ENCODE data around the gene CNIH1. TPM values are rescaled to one million over a fixed set of nuclear protein-coding genes. Genes with fewer than 3 reads are reported as not detected.

The CNIH1 gene
- total RNA-seq, 1 experiment from 2014 or later = 149 TPM

DNA sequence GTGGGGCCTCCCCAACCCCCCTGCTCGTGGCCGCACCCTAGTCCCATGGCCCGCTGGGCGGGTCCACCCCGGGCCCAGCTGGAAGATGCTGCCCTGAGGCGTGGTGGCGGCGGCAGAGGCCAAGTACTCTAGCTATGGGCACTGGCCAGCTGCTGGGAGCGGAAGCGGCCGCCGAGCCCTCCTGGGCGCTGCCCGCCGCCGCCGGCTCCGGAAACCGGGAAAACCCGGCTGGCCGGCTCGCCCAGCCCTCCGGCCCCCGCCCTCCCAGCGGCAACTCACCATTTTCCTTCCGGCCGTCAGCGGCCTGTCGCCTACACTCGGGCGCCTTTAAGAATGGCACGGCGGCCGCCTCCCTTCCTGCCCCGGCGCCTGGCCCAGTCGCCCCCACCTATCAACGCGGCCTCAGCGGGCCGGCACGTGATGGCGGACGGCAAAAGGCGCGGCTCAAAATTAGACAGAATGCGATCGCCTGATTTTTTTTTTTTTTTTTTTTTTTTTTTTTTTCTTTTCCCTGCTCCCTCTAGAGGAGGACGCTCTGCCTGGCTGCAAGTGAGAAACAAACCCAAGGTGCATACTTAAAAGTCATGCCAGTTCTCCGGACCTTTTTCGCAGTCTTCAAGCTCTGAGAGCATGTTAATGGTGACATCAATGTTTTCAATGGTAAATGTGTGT is 47.6 kb upstream of the CNIH1 start, which contains the start of gene GMFB (continued):
- TF ChIP-seq, protein P1, sequence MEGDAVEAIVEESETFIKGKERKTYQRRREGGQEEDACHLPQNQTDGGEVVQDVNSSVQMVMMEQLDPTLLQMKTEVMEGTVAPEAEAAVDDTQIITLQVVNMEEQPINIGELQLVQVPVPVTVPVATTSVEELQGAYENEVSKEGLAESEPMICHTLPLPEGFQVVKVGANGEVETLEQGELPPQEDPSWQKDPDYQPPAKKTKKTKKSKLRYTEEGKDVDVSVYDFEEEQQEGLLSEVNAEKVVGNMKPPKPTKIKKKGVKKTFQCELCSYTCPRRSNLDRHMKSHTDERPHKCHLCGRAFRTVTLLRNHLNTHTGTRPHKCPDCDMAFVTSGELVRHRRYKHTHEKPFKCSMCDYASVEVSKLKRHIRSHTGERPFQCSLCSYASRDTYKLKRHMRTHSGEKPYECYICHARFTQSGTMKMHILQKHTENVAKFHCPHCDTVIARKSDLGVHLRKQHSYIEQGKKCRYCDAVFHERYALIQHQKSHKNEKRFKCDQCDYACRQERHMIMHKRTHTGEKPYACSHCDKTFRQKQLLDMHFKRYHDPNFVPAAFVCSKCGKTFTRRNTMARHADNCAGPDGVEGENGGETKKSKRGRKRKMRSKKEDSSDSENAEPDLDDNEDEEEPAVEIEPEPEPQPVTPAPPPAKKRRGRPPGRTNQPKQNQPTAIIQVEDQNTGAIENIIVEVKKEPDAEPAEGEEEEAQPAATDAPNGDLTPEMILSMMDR (IDR thresholded peaks at IDR 0.05 in 2 of 3, conservative IDR thresholded peaks at IDR 0.05 in 1 of 3; ENCODE audit: borderline replicate concordance in 1 of 3, insufficient read depth in 1 of 3, low read depth in 2 of 3, low read length in 2 of 3) = peak; percentile 23 to 66 (median 54); a peak in 5 of 6 replicates

DNA sequence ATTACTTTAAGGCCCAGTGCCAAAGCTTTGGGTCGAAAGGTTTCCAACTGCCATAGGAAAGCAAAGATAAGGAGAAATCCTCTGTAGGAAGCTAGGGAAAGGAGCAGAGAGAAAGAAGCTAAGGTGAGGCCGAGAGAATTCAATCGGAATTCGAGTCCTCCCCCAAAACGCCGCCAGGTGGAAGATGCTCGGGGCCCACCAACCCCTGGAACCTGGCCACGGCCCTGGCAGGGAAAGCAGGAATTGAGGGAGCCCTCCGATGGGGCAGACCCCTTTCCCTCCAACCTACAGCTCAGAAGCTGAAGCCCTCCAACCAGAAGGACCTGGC is 47.1 kb upstream of the CNIH1 start:
- BruUV-seq (replicated peaks) = TSS peak; percentile 92
- peak overlapping the region; percentile 96 for H3K27ac ChIP-seq (ENCODE audit: low read depth, low read length)
- H4K20me1 ChIP-seq (ENCODE audit: insufficient read depth) = 0 out of 2 replicates have a peak, but pooled peaks cover 4% of the 10 kb centered on the region
- ChIA-PET RAD21 (ENCODE audit: low non-redundant PET in 1 of 2, low total read pairs in 2 of 2, uncharacterized antibody in 2 of 2, unreplicated experiment in 2 of 2) (interaction anchor here in 1 of 2 experiments (0.6 kb wide), 1 partner anchor 76 kb away, joined by 4 read pairs; no protein-coding TSS in a partner anchor), CTCF (interaction anchor here (0.7 to 1.5 kb wide), 6 partner anchors 16 to 318 kb away, joined by 3 to 4 read pairs (median 3); partner anchors contain the start of gene CGRRF1), POLR2A (interaction anchor here (0.8 to 3.6 kb wide), 2 partner anchors 20 to 21 kb away, joined by 4 to 16 read pairs; partner anchors contain the start of gene CGRRF1)
- H3K4me1 ChIP-seq (ENCODE audit: control insufficient read depth in 1 of 2, insufficient read depth in 2 of 2, low read length in 2 of 2) = peaks cover 17 to 33% of the 10 kb centered on the region in 2 experiments
- no peaks in the 10 kb centered on the region for H3K9me3 ChIP-seq (ENCODE audit: control insufficient read depth in 1 of 2, insufficient read depth in 1 of 2, low read depth in 1 of 2, low read length in 2 of 2)
- no peak overlapping the region for H2AFZ ChIP-seq (ENCODE audit: low read depth, low read length, poor library complexity, severe bottlenecking)
- peak overlapping the region; percentile 81 for H3K9ac ChIP-seq (ENCODE audit: low read length)
- H3K4me3 ChIP-seq (replicated peaks in 1 of 2; ENCODE audit: low read depth in 1 of 2, low read length in 2 of 2) = peak overlapping the region; percentile 87 to 94
- H3K9me2 ChIP-seq (ENCODE audit: insufficient read depth) = no peaks in the 10 kb centered on the region
- TF ChIP-seq, protein P2, sequence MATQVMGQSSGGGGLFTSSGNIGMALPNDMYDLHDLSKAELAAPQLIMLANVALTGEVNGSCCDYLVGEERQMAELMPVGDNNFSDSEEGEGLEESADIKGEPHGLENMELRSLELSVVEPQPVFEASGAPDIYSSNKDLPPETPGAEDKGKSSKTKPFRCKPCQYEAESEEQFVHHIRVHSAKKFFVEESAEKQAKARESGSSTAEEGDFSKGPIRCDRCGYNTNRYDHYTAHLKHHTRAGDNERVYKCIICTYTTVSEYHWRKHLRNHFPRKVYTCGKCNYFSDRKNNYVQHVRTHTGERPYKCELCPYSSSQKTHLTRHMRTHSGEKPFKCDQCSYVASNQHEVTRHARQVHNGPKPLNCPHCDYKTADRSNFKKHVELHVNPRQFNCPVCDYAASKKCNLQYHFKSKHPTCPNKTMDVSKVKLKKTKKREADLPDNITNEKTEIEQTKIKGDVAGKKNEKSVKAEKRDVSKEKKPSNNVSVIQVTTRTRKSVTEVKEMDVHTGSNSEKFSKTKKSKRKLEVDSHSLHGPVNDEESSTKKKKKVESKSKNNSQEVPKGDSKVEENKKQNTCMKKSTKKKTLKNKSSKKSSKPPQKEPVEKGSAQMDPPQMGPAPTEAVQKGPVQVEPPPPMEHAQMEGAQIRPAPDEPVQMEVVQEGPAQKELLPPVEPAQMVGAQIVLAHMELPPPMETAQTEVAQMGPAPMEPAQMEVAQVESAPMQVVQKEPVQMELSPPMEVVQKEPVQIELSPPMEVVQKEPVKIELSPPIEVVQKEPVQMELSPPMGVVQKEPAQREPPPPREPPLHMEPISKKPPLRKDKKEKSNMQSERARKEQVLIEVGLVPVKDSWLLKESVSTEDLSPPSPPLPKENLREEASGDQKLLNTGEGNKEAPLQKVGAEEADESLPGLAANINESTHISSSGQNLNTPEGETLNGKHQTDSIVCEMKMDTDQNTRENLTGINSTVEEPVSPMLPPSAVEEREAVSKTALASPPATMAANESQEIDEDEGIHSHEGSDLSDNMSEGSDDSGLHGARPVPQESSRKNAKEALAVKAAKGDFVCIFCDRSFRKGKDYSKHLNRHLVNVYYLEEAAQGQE (IDR thresholded peaks at IDR 0.05; ENCODE audit: low read depth) = no peak
- no peak for TF ChIP-seq EGR1 (IDR thresholded peaks at IDR 0.05; ENCODE audit: low read depth)
- TF ChIP-seq, protein P1 (IDR thresholded peaks at IDR 0.05 in 2 of 3, conservative IDR thresholded peaks at IDR 0.05 in 1 of 3; ENCODE audit: borderline replicate concordance in 1 of 3, insufficient read depth in 1 of 3, low read depth in 2 of 3, low read length in 2 of 3) = peak in 2 of 3 experiments; percentile 16 to 20; a peak in 3 of 6 replicates
- TF ChIP-seq SIN3A (IDR thresholded peaks at IDR 0.05; ENCODE audit: low read depth) = no peak
- no peak for TF ChIP-seq JUND (IDR thresholded peaks at IDR 0.05)
- no peak for TF ChIP-seq CBX3 (IDR thresholded peaks at IDR 0.05; ENCODE audit: low read depth)
- H3K27me3 ChIP-seq (ENCODE audit: insufficient read depth, low read length) = no peaks in the 10 kb centered on the region
- ATAC-seq (peak; percentile 54), DNase-seq (ENCODE audit: low read depth, low spot score) (no peak)
- peaks cover 0 to 3% of the 10 kb centered on the region in 2 experiments; a peak in 3 of 4 replicates for H3K36me3 ChIP-seq (ENCODE audit: control insufficient read depth in 1 of 2, insufficient read depth in 2 of 2, low read length in 2 of 2)
- peaks cover 53% of the 10 kb centered on the region for H3K79me2 ChIP-seq (ENCODE audit: insufficient read depth, low read length)
- intact Hi-C loops (cut with micrococcal nuclease) = loop anchor here (5.0 kb wide), 1 partner anchor 284 kb away; no protein-coding TSS in a partner anchor
- H3K4me2 ChIP-seq (ENCODE audit: low read length) = peak overlapping the region; percentile 87
